GM23248 (cell line): ENCODE measurements around the gene AFDN.

Experiments used
- EZH2 ChIP-seq: fragments of 200-600 bp; sonication (generic); IDR thresholded peaks from 2 replicates; pipeline ENCODE4 v1.6.1; 2018; ENCODE audit warnings: antibody characterized with exemption, mild to moderate bottlenecking; ENCODE audit not compliant: insufficient read depth, poor library complexity, severe bottlenecking
- EZH2phosphoT487 ChIP-seq: fragments of 200-600 bp; sonication (generic); IDR thresholded peaks from 2 replicates; pipeline ENCODE4 v1.6.1; 2018; ENCODE audit warnings: antibody characterized with exemption, moderate library complexity, mild to moderate bottlenecking, low read depth; ENCODE audit not compliant: insufficient read depth

DNA sequence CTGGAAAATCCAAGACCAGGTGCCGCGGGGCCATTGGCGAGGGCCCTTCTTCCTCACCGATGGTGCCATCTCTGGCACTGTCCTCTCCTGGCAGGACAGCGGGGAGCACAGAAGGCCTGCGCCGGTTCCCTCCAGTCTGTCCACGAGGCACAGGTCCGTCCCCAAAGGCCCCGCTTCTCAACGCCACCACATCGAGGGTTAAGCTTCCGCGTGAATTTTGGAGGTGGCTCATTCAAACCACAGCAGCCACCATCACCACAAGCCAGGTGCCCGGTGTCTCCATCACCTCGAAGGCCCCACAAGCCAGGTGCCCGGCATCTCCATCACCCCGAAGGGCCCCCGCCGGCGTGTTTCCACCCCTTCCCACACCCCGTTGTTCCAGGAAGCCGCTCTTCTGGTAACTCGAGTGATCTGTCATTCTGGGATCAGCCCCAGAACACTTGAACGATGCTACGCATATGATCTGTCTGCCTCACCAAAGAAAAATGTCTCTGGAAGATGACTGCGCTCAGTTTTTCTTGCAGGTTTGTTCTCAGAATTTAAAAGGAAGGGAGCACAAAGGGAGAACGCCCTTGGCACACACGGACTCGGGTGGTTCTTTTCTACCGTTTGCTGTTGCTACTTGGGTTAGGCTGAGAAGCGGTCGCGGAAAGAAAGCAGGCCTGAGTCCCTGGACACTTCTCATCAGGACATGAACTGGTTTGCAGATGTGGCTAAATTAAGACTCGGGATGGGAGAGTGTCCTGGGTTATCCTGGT lies 160.9 kb downstream of the AFDN start:
- TF ChIP-seq EZH2 (no peak), EZH2phosphoT487 (no peak)
